BLaER1 treated with 17β-estradiol and CSF1 and Interleukin-3, amounts not matched to agents 10 nM and 100 nM (cell line): ENCODE results near the gene NRL.

Source experiments
- H3K27ac ChIP-seq, 11 experiments: shearing (Covaris generic); formaldehyde crosslinking; 2 replicates each; pipeline ENCODE4 v1.8.1; 2022
- H3K27me3 ChIP-seq, 11 experiments: shearing (Covaris generic); formaldehyde crosslinking; 2 replicates each; pipeline ENCODE4 v1.8.1; 2022
- H3K36me3 ChIP-seq, 11 experiments: shearing (Covaris generic); formaldehyde crosslinking; 2 replicates each; pipeline ENCODE4 v1.8.1; 2022
- H3K4me1 ChIP-seq, 10 experiments: shearing (Covaris generic); formaldehyde crosslinking; 2 replicates each; pipeline ENCODE4 v1.8.1; 2022
- H3K4me2 ChIP-seq, 11 experiments: shearing (Covaris generic); formaldehyde crosslinking; 2 replicates each; pipeline ENCODE4 v1.8.1; 2022
- H3K4me3 ChIP-seq, 10 experiments: shearing (Covaris generic); formaldehyde crosslinking; 2 replicates each; pipeline ENCODE4 v1.8.1; 2022
- H3K9ac ChIP-seq, 11 experiments: shearing (Covaris generic); formaldehyde crosslinking; 2 replicates each; pipeline ENCODE4 v1.8.1; 2022
- H3K9me3 ChIP-seq, 11 experiments: shearing (Covaris generic); formaldehyde crosslinking; replicated peaks in 1 of 11; 2 replicates each; pipeline ENCODE4 v1.8.1; 2022
- H4K20me1 ChIP-seq, 11 experiments: shearing (Covaris generic); formaldehyde crosslinking; 2 replicates each; pipeline ENCODE4 v1.8.1; 2022
- Cebpa-rat ChIP-seq, 11 experiments: shearing (Covaris generic); IDR thresholded peaks; 2 replicates each; pipeline ENCODE4 v1.8.1; 2022

NRL gene

DNA sequence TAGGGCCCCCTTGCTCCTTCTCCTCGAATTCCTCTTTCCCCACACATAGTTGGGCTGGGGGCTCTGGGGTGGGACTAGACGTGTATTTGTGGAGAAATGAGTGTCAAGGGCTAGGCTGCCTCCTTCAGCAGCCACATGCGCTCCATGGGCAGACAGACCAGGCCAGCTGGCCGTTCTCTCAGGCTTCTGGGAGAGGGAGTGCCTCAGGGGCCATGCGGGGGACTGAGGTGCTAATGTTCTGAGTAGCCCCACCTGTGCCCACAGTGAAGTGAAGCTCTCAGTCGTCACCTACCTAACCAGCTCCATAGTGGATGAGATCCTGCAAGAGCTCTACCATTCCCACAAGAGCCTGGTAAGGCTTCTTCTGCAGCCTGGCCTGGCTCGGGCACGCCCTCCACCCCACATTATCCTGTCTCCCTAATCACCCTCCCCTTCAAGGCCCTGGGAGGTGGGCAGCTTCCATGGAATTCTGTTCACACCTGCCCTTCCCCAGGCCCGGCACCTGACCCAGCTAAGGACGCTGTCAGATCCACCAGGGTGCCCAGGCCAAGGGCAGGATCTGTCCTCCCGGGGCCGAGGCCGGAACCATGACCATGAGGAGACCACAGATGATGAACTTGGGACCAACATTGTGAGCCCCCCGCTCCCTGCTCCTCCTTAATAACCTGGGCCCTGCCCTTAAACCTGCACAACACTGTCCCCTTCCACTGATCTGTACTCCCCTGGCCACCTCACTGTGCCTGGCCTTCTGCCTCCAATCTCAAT lies 52.4 kb downstream of the NRL start:
- Histone ChIP-seq H4K20me1 (peaks cover 0 to 15% (median 0%) of the 10 kb centered on the region in 11 experiments; a peak in 1 of 22 replicates), H3K9ac (no peak overlapping the region), H3K4me1 (peaks cover 0 to 7% (median 0%) of the 10 kb centered on the region in 10 experiments; a peak in 5 of 20 replicates), H3K9me3 (no peaks in the 10 kb centered on the region), H3K4me2 (no peak overlapping the region), H3K36me3 (no peaks in the 10 kb centered on the region), H3K27me3 (no peaks in the 10 kb centered on the region), H3K27ac (no peak overlapping the region), H3K4me3 (no peak overlapping the region)
- TF ChIP-seq Cebpa-rat (IDR thresholded peaks at IDR 0.05): no peak

DNA sequence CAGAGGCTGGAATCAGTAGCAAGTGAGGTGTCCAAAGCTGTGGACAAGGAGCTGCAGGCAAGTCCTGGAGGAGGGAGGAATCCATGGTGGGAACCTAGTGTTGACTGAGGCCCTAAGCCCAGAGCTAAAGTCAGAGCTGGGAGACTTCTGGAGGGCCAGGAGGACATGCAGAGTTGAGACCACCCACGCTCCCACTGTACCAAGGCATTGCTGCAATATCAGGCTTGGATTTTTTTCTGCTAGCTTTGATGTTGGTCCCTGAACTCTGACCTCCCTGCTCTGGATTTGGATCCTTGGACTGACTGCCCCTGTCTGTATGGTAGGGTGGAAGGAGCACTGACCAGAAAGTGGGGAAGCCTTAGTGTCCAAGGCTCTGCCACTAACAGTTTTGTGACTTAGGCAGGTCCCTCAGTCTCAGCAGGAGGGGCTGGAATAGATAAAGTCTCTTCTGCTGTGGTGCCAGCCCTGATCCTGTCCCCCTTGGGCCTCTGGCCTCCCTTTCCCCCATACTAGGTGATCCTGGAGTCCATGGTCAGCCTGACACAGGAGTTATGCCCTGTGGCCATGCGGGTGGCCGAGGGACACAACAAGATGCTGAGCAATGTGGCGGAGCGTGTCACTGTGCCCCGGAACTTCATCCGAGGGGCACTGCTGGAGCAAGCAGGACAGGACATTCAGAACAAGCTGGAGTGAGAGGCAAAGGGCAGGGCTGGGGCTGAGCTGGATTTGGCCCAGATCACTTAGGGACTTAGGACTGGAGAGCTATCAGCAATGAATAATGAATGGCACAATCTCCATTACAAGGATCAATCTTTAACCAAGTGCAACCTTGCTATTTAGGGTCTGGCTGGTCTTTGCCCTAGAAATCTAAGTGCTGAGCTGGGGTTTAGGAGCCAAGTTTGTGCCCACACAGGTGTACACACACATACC lies 53.5 kb downstream of the NRL start:
- Histone ChIP-seq H3K9me3 (no peaks in the 10 kb centered on the region), H3K36me3 (no peaks in the 10 kb centered on the region), H3K4me1 (peaks cover 0 to 18% (median 3%) of the 10 kb centered on the region in 10 experiments; a peak in 9 of 20 replicates), H3K27ac (no peak overlapping the region), H4K20me1 (peaks cover 0 to 15% (median 0%) of the 10 kb centered on the region in 11 experiments; a peak in 2 of 22 replicates), H3K4me3 (no peak overlapping the region), H3K4me2 (no peak overlapping the region), H3K27me3 (no peaks in the 10 kb centered on the region), H3K9ac (no peak overlapping the region)
- no peak for TF ChIP-seq Cebpa-rat (IDR thresholded peaks at IDR 0.05)

DNA sequence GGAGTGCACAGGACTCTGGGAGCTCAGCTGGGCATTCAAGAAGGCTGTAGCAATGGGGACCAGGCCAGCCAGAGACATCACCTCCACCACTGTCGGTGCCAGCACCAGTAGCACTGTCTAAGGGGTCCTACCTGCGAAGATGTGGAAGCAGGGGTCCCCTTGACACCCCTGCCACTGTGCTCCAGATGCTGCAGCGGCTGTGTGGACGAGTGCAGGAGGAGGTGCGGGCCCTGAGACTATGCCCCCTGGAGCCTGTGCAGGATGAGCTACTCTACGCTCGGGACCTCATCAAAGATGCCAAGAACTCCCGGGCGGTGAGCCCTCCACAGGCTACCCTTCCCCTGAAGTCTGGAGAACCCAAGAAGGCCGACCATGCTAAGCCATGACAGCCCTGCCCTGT lies 54.3 kb downstream of the NRL start:
- TF ChIP-seq Cebpa-rat (IDR thresholded peaks at IDR 0.05): no peak
- Histone ChIP-seq H3K36me3 (no peaks in the 10 kb centered on the region), H3K4me3 (no peak overlapping the region), H3K4me2 (no peak overlapping the region), H3K27ac (no peak overlapping the region), H3K4me1 (peaks cover 0 to 18% (median 3%) of the 10 kb centered on the region in 10 experiments; a peak in 9 of 20 replicates), H3K9me3 (no peaks in the 10 kb centered on the region), H3K9ac (no peak overlapping the region), H4K20me1 (peaks cover 0 to 15% (median 0%) of the 10 kb centered on the region in 11 experiments; a peak in 2 of 22 replicates), H3K27me3 (no peaks in the 10 kb centered on the region)

DNA sequence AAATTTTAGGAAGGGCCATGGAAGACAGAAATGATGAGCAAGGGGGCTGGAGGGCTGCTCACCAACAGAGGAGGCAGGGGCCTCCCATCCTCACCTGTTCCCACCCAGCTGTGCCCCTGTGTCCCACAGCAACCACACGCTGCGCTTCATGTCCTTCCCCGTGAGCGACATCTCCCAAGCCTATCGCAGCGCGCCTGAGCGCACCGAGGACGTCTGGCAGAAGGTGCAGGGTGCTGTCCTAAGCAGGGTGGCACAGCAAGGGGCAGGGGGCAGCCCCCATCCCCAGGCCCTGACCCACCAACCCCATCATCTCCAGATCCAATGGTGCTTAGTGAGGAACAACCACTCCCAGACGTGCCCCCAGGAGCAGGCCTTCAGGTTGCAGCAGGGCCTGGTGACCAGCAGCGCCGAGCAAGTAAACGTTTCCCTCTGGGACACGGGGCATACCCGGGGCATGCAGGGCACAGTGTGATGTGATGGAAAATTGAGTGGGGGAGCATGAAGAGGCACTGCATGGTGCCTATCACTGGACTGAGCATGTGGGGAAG lies 54.8 kb downstream of the NRL start:
- Histone ChIP-seq H3K9ac (no peak overlapping the region), H3K4me3 (no peak overlapping the region), H3K4me2 (no peak overlapping the region), H3K27me3 (no peaks in the 10 kb centered on the region), H3K4me1 (peaks cover 0 to 18% (median 3%) of the 10 kb centered on the region in 10 experiments; a peak in 9 of 20 replicates), H3K27ac (no peak overlapping the region), H4K20me1 (peaks cover 0 to 15% (median 0%) of the 10 kb centered on the region in 11 experiments; a peak in 2 of 22 replicates), H3K9me3 (no peaks in the 10 kb centered on the region), H3K36me3 (no peaks in the 10 kb centered on the region)
- no peak for TF ChIP-seq Cebpa-rat (IDR thresholded peaks at IDR 0.05)

DNA sequence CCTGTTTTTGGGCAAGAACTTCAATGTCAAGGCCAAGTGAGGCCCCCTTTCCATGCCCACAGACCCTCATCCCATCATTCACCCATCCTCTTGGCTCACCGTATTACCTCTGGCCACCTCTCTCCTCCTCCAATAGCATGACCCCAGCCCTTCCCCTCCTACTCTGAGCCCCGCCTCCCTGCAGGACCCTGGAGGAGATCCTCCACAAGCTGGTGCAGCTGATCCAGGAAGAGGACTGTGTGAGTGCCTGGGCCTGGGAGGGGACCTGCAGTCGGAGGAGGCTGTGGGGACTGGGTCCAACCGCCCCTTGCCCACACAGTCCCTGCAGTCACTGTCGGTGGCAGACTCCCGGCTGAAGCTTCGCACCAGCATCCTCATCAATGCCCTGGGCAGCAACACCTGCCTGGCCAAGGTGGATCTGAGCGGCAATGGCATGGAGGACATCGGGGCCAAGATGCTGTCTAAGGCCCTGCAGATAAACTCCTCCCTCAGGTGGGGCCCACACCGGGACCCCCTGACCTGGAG lies 55.7 kb downstream of the NRL start:
- TF ChIP-seq Cebpa-rat (IDR thresholded peaks at IDR 0.05): no peak
- Histone ChIP-seq H3K4me3 (no peak overlapping the region), H3K9ac (no peak overlapping the region), H3K4me1 (peaks cover 0 to 13% (median 3%) of the 10 kb centered on the region in 10 experiments; a peak in 9 of 20 replicates), H3K27ac (no peak overlapping the region), H3K9me3 (no peaks in the 10 kb centered on the region), H4K20me1 (peaks cover 0 to 20% (median 0%) of the 10 kb centered on the region in 11 experiments; a peak in 3 of 22 replicates), H3K4me2 (no peak overlapping the region), H3K27me3 (peaks cover 0 to 8% (median under 1%) of the 10 kb centered on the region in 11 experiments; a peak in 4 of 22 replicates), H3K36me3 (no peaks in the 10 kb centered on the region)

DNA sequence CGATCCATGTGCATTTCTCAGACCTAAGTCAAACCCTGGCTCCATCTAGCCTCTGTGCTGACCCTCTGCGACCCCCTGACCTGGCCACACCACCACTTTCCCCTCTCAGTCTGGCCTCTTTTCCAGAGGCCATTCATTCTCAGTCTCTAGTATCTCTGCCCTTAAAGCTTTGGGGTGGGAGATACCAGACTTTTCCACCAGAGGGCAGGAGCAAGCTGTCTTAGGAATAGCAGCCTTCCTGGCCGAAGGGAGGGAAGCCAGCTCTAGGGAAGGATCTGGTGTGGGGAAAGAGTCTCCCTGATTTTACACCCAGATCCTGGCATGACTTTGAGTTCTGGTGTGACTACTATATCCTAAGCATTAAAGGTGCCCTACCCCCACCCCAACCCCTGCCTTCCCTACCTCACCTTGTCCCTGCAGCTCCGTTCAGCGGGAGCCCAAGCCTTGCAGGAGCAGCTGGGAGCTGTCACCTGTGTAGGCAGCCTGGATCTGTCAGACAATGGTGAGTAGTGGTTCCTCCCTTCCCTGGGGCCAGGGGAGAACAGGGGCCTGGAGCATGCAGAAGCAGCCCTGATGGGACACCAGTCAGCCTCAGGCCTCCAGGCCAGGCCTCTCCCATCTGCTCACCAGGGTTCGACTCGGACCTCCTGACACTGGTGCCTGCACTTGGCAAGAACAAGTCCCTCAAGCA lies 56.3 kb downstream of the NRL start:
- Histone ChIP-seq H3K4me3 (no peak overlapping the region), H3K27ac (no peak overlapping the region), H3K27me3 (peaks cover 0 to 14% (median 7%) of the 10 kb centered on the region in 11 experiments; a peak in 13 of 22 replicates), H3K4me2 (no peak overlapping the region), H3K4me1 (peaks cover 0 to 12% (median 5%) of the 10 kb centered on the region in 10 experiments; a peak in 9 of 20 replicates), H3K36me3 (no peaks in the 10 kb centered on the region), H4K20me1 (peaks cover 0 to 26% (median 0%) of the 10 kb centered on the region in 11 experiments; a peak in 3 of 22 replicates), H3K9ac (0 out of 22 replicates have a peak overlapping the region, but pooled peaks of 1 of the 11 experiments have one; percentile 5), H3K9me3 (no peaks in the 10 kb centered on the region)
- no peak for TF ChIP-seq Cebpa-rat (IDR thresholded peaks at IDR 0.05)

DNA sequence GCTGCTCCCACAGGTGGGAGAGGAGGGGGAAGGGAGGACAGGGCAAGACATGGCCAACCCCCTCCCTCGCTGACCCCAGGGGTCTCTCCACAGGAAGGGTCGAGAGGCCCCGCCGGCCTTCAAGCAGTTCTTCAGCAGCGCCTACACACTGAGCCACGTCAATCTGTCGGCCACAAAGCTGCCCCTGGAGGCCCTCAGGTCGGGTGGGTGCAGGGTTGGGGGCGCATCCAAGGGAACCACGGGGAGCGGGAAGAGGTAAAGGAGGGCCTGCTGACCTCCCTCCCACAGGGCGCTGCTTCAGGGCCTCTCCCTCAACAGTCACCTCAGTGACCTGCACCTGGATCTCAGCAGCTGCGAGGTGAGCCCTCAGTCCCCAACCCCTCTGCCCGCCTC lies 56.9 kb downstream of the NRL start:
- Histone ChIP-seq H3K36me3 (no peaks in the 10 kb centered on the region), H3K9ac (0 out of 22 replicates have a peak overlapping the region, but pooled peaks of 1 of the 11 experiments have one; percentile 5), H4K20me1 (peaks cover 0 to 29% (median 0%) of the 10 kb centered on the region in 11 experiments; a peak in 7 of 22 replicates), H3K27me3 (peaks cover 3 to 19% (median 12%) of the 10 kb centered on the region in 11 experiments; a peak in 16 of 22 replicates), H3K27ac (no peak overlapping the region), H3K9me3 (no peaks in the 10 kb centered on the region), H3K4me3 (no peak overlapping the region), H3K4me2 (no peak overlapping the region), H3K4me1 (peaks cover 2 to 12% (median 8%) of the 10 kb centered on the region in 10 experiments; a peak in 16 of 20 replicates)
- TF ChIP-seq Cebpa-rat (IDR thresholded peaks at IDR 0.05): no peak

DNA sequence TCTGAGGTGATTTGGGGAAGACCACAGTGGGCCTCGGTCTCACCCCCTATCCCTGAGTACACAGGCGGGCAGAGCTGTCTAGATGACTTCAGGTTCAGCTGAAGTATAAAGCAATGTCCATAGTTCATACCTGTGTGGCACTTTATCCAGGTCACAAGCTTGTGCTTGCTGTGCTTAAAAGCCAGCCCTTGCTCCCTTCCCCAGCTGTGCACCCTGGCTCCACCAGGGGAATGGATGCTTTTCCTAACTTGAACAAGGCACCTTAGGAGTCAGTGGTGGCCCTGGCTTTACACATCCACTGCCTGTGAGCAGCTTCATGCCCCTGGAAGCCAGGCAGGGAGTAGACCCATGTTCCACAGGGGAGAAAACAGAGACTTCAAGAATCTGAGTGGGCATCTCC lies 57.5 kb downstream of the NRL start:
- Histone ChIP-seq H4K20me1 (peaks cover 0 to 33% (median 0%) of the 10 kb centered on the region in 11 experiments; a peak in 8 of 22 replicates), H3K4me3 (no peak overlapping the region), H3K4me1 (peaks cover 7 to 18% (median 13%) of the 10 kb centered on the region in 10 experiments; a peak in 19 of 20 replicates), H3K9me3 (no peaks in the 10 kb centered on the region), H3K9ac (peak overlapping the region in 1 of 11 experiments; percentile 11; a peak in 1 of 22 replicates), H3K36me3 (no peaks in the 10 kb centered on the region), H3K4me2 (peak overlapping the region in 4 of 11 experiments; percentile 5 to 18 (median 14); a peak in 3 of 22 replicates), H3K27ac (no peak overlapping the region), H3K27me3 (peaks cover 4 to 25% (median 18%) of the 10 kb centered on the region in 11 experiments; a peak in 16 of 22 replicates)
- TF ChIP-seq Cebpa-rat (IDR thresholded peaks at IDR 0.05): no peak
